GM19023 (cell line): ENCODE results near the gene SMAD6.

ENCODE experiments used
- ATAC-seq: cut with Tn5 transposase; IDR thresholded peaks from one replicate; pipeline ENCODE4 v1.9.1; 2021; ENCODE audit warnings: mild to moderate bottlenecking, moderate library complexity; ENCODE audit not compliant: unreplicated experiment

Gene SMAD6

DNA sequence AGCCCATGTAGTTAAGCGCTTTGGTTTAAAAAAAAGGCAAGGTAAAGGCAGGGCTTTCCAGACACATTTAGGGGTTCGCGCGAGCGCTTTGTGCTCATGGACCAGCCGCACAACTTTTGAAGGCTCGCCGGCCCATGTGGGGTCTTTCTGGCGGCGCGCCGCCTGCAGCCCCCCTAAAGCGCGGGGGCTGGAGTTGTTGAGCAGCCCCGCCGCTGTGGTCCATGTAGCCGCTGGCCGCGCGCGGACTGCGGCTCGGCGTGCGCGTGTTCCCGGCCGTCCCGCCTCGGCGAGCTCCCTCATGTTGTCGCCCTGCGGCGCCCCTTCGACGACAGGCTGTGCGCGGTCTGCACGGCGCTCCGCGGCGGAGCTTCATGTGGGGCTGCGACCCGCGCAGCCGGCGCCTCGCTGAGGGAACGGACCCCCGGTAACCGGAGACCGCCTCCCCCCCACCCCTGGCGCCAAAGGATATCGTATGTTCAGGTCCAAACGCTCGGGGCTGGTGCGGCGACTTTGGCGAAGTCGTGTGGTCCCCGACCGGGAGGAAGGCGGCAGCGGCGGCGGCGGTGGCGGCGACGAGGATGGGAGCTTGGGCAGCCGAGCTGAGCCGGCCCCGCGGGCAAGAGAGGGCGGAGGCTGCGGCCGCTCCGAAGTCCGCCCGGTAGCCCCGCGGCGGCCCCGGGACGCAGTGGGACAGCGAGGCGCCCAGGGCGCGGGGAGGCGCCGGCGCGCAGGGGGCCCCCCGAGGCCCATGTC, 927 bp downstream of the SMAD6 start:
- ATAC-seq: no peak

DNA sequence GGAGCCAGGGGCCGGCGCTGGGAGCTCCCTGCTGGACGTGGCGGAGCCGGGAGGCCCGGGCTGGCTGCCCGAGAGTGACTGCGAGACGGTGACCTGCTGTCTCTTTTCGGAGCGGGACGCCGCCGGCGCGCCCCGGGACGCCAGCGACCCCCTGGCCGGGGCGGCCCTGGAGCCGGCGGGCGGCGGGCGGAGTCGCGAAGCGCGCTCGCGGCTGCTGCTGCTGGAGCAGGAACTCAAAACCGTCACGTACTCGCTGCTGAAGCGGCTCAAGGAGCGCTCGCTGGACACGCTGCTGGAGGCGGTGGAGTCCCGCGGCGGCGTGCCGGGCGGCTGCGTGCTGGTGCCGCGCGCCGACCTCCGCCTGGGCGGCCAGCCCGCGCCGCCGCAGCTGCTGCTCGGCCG, 1.5 kb downstream of the SMAD6 start:
- no peak for ATAC-seq

DNA sequence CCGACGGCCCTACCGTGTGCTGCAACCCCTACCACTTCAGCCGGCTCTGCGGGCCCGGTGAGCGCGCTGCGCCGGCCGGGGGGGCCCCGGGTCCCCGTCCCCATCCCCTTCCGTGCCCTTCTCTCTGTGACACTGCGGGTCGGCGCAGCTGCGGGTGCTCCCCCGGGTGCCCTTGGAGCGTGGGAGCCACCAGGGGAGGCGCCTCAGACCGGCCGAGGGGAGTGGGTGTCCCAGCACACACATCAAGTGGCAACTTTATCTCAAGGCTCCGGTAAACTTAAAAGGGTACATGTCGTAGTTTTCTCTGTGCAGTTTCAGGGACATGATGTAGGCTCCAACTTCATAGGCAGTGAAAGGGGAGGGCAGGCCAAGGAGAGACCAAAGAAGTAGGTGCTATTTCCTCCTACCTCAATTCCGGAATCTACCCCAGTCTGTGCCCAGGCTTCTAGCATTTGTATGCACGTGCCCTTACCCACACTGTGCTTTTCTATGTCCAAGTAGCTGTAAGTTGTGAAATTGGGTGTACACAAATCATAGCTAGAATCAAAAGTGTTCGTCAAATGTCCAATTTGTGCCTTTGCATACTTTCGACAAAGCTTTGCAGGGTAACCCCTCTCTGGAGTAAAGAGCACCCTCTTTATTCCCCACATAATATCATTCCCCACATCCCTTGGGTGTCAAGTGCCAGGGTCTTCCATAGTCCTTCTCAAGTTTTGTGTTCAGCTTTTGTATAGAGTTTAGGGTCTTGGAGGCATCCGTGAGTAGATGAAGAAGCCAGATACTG, 2.2 kb downstream of the SMAD6 start:
- ATAC-seq: no peak

DNA sequence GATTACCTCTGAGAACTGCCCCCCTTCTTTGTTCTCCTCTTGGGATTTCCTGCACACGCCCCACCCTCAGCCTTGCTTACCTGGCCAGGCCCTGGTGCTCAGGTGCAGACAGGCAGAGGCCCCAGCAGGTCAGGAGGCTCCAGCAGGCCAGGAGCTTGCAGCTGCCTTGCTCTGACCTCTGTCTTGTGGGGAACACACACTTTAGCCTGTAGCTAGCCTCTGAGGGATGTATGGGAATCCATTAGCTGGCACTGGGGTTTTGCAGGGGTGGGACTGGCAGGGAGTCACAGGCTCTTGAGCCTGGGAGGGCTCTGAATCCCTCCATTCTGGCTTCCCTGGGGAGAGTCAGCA, 2.7 kb downstream of the SMAD6 start:
- no peak for ATAC-seq

DNA sequence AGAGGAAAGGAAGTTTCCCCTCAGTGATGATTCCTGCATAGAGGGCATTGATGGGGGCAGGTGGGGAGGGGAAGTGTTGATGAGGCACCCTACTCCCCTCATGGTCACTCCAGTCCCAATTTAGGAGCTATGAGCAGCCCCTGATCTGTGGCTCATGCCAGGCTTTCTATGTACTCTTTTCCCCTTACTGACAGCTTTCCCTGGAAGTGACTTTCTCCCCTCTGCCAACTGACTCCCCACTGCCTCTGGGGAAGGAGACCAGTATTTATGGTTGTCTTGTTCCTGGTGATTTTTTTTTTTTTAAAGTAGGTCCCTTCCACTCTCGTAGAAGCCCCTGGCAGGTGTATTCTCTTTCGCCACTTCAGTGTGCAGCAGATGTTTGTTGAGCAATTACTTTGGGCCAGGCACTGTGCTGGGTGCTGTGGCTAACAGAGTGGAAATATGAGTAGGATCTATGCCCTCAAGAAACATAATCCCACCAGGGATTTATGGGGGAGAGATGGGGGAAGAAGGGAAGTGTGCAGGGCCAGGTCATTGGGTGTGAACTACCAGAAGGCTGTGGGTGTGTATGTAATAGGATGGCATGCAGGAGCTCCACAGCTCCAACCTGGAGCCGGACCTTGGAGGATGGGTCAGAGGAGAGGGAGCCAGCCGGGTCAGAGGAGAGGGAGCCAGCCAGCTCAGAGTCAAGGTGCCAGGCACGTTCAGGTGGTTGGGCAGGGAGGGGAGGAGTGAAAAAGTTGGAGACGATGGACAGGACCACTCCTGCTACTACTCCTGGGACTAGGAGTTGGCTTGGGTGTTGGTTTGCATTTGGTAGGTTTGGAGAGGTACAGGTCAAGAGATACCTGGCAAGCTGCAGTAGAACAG, 3.5 kb downstream of the SMAD6 start:
- no peak for ATAC-seq

DNA sequence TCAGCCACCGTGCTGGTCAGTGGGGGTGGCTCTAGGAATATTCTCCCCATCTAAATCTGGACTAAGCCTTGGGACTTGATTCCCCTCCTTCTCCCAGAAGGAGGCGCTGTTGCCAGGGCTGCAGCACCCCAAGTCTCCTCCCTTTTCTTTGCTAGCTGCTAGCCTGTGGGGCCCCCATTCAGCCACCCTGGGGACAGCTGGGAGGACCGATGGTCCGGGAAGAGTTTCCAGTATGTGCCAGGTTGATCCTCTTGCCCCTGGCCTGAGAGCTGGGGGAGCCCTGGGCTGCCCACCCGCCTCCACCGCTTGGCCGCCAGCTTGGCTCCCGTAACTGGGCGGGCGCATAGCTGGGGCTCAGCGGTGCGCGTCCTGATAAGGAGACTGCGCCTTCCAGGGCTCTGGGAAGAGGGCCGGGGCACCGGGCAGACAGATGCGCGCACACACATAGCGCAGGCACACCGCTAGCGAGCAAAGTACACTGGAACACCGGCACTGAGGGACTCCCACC, 4.2 kb downstream of the SMAD6 start:
- ATAC-seq: no peak

DNA sequence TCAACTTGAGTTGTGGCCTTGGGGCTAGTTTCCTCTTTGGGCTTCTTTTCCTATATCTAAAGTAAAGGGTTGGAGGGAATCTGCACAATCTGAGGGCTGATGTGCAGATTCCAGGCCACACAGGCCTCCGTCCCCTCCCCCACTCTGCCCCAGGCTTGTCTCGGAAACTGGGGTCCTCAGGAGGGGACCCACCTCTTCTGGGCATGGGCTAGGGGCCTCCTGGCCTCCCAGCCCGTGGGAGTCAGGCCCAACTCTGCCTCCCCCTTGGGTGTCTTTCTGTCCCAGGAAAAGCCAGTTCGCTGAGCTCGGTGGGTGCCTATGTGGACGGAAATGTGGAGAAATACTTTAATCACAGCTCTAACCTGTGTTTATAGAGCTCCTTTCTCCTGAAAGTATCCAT, 4.8 kb downstream of the SMAD6 start:
- ATAC-seq: no peak

DNA sequence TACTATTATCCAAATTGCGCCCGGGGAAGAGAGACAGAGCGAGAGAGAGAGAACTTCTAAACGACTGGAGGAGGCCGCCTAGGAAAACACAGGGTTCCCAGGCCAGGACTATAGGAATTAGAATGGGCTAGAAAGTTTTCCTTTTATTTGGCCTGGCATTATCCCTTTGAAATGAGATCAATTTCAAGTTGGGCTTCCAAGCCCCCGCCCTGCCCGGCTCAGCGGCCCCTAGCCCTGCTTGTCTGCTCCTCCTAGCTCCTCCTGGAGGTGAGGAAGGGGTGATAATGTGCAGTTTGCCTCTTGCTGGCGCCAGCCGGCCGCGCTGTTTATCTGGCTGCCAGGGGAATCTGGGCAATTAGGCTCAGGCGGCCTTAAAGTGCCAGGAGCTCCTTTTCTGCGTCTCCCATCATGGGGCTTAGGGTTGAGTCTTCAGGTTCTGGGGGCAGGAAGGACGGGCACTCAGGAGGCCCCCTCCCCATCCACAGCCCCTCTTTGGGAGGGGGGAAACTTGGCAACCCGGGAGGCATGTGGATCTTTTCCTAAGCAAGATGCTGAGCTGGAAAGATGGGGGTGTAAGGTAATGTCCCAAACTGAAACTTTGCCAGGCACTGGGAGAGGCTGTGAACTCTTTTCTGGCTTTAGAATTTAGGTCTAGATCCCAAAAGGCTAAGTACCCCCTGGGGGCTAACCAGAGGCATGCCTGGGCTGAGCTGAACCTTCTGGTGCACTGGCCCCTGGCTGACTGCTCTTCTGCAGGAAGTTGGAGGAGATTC, 5.5 kb downstream of the SMAD6 start:
- ATAC-seq: no peak

DNA sequence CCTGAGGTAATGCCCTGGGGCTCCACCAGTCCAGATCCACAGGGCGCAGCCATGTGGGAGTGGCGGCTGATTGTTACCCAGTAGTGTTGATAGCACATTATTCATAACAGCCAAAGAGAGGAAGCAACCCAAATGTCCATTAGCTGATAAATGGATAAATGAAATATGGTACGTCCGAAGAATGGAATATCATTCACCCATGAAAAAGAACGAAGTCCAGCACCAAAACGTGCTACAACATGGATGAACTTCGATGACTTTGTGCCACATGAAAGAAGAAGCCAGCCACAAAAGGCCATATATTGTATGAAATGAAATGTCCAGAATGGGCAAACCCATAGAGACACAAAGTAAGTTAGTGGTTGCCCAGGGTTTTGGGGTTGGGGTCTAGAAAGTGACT, 6.4 kb downstream of the SMAD6 start:
- no peak for ATAC-seq

DNA sequence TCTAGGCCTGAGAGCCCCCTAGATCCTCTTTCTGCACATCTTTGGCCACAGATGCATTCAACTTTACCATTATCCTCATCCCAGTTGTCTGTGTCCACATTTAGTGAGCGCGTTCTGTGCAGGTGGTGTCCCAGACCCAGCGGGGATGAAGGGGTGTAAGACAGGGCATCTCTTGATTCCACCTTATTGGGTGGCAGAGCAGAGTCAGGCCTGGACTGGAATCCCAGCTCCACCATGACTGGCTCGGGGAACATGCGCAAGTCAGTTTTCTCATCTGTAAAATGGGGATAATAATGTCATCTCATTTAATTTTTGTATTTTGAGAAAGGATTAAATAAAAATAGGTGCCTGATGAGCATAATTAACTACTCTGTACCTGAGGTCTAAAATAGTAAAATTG, 7.8 kb downstream of the SMAD6 start:
- ATAC-seq: no peak

DNA sequence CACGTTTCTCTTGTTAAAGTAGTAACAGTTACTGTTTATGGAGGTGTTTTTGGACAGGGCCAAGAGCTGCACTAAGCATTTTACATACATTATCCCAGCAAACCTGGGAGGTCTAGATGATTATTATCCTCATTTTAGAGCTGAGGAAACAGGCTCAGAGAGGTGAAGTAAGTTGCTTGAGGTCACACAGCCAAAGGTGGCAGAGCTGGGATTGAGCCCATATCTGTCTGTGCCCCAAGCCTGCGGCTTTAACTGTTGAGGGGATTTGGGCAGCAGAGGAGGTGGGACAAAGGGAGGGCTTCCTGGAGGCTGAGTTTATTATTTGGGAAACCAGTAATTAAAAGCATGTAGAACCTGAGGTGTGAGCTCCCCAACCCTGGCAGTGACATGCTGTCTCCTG, 9.2 kb downstream of the SMAD6 start:
- no peak for ATAC-seq

DNA sequence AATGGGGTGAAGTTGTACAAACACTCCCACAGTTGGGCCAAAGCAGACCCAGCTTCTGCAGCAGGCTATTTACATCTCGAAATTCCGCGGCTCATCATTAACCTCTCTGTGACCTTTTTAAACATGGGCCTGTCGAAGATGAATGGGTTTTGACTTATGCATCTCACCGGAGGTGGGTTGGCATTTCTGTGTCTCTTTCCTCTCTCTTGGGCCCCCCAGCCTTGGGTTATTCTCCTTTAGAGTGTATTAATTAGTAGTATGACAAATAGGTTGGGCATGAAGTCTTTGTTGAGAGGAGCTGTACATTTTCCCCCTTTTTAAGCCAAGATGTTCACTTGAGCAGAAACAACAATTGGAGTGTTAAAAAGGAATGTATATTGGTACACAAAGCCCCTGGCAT, 9.8 kb downstream of the SMAD6 start:
- no peak for ATAC-seq

DNA sequence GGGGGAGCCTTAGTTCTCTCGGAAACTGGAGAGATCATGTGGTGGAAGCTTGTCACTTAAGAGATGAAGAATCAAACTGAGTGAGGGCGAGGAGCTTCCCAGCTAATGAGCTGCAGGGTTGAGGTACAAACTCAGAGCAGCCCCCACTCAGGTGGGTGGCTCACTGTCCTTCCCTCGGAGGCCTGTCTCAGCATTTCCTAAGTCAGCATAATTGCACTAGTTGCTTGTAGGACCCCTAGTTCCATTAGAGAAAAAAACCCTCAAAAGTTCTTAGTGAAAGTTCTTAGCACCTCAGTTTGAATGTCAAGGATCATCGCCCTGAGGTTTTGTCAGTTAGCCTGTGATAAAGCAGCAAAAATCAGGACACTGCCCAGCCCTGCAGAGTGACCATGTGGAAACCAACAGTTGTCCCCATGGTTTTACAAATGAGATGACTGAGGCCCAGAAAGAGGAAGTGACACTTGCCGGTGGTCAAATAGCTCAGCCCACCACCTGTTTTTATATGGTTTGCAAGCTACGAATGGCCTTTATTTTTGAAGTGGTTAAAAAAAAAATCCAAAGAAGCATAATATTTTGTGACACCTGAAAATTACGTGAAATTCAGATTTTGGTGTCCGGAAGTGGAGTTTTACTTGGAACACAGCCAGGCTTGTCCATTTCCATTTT, 11.9 kb downstream of the SMAD6 start:
- peak; percentile 71 for ATAC-seq

DNA sequence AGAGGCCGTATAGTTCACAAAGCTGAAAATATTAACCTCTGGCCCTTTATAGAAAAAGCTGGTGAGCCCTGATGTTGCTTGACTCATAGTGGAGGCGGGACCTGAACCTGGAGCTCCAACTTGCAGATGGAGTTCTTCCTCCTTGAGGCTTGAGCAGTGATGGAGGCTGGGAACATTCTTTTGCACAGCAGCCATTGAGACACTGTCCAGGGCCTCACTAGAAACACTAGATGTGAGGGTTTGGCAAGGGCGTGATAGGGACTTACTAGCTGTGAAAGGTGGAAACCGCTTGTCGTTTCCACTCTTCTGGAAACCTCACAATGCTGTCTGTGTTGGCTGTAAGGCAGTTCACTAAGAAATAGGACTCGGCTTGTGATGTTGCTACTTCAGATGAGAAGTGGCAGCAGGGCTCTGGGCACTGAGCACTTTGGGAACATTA, 12.5 kb downstream of the SMAD6 start:
- ATAC-seq: no peak

DNA sequence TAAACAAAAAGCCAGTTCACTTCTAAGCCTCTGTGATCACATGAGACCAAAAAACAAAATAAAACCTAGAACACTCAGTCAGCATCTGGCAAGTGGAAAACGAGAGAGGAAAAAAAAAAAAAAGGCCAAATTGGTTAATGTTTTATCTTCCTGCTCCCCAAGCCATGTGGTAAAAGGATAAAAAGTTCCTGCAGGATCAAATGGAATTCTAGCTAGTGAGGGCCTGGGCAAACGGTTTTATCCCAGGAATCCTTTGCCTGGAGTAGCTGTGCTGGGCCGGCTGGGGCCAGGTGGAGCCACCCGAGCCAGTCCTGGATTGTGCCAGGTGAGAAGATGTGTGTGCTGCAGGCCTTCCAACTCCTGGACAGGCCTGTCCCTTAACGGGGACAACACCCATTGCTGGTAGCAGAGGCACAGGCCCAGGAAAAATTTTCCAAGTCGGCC, 13.2 kb downstream of the SMAD6 start:
- ATAC-seq: no peak

DNA sequence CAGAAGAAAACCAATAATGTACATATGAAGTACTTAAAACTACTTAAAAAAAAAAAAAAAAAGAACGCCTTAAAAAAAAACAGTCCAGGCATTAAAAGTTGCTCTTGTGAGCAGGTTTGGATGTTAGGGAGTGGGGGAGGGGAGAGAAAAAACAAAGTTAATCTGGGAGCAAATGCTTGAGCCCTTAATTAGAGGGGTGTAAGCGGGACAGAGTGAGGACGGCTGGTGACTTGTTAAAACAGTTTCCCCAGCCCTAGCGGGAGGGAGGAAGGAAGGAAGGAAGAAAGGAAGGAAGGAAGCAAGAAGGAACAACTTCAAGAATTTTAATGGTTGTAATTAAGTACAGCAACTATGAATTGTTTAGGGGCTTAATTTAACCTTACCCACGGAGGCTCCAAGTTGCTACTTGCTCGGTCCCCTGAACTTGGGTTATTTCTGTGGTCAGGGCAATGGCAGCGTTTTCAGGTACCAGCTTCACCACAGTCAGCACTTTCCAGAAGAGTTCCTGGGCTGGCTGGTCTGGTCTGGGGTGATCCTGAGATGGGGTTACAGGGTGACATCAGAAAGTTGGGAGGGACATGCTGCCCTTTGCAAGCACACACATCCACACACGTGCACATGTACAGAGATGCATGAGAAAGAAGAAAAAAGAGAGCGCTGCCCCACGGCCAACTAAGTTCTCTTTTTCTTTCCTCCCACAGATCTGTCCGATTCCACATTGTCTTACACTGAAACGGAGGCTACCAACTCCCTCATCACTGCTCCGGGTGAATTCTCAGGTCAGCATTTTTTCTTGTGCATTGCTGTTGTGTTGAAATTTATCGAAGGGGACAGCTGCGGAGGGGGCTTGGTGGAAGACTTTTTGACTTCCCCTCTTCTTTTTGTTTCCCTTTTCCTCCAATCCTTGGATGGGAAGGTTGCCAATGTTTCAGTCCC, 14.0 kb downstream of the SMAD6 start:
- no peak for ATAC-seq

DNA sequence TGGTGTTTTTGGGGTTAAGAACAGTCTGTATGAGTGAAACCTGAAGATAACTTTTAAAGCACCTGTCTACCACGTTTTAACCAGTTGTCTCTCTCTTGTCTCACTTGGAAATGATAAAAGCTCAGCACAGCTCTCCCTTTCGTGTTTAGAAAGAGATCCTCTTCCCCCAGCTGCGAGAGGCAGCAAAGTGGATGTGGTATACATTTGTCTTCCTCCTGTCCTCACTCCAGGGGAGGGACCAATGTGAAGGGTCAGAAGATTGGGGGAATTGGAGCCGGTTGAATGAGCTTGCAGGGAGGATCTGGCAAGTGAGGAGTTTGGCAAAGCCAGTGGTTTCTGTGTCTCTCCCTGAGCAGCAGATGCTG, 14.6 kb downstream of the SMAD6 start:
- no peak for ATAC-seq

DNA sequence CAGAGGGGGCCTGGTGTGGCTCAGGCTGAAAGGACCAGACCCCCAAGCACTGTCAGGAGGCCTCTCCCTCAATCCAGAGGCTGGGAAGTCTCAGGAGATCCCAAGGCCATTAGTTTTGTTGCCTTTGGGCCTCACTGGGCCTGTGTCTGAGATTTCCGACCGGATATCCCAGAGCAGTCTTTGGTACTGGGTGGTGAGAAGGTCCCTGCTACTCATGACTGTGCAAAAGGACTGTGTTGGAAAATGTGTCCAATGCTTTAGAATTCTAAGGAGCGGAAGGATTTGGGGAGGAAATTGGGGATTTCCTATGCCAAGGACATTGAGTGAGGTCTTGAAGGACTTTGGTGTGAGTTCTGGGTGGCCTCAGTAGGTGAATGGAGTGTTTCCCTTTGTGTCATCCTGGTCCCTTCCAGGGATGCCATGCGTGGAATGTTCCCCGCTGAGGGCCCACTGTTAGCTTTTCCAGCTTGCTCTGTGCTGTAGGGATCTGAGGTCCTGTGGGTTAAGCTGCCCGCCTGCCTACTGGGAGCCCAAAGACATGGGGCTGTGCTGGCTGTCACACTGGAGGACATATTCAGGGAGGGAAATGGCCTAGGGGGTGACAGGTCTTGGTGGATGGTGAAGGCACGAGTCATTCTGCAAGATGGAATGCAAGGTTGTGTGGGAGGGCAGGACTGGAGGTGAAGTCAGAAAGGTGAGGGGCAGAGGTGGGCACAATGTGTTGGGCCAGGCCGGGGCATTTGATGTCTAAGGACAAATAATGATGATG, 16.4 kb downstream of the SMAD6 start:
- ATAC-seq: no peak
